H1 (cell line): ENCODE measurements around the gene CNPY2. TPM values are rescaled to one million over a fixed set of nuclear protein-coding genes. Genes with fewer than 3 reads are reported as not detected.
"Not testable (repeated sequence)": the region's sequence is repeated elsewhere in the genome, so short reads cannot be mapped to it uniquely, and the experiment has no call there.

Experiments
- CTCF ChIA-PET: fragments of 300-600 bp; sonication (Branson Sonifier 250); formaldehyde crosslinking; loops from one replicate; lab custom pipeline; 2021; ENCODE audit not compliant: partially characterized antibody; lab: Charles Lee
- POLR2A ChIA-PET: fragments of 300-600 bp; sonication (Branson Sonifier 250); formaldehyde crosslinking; loops from one replicate; lab custom pipeline; 2021; ENCODE audit warnings: inconsistent platforms; ENCODE audit not compliant: partially characterized antibody; lab: Charles Lee
- DNase-seq, 2 experiments: peaks; one replicate each; pipeline versions ENCODE4 v3.0.0 to v3.0.0-alpha.2; 2010 to 2022; ENCODE audit warnings: low spot score in 2 of 2, low read depth in 1 of 2, mixed read lengths in 1 of 2
- FAIRE-seq: peaks from 2 replicates; lab custom pipeline; 2011; peaks lifted over from hg19 to GRCh38; lab: Jason Lieb, UNC
- H2AFZ ChIP-seq: 2 replicates; pipeline ENCODE4 v1.8.1; 2012; ENCODE audit warnings: low read length, inconsistent platforms
- H2AK5ac ChIP-seq: 2 replicates; pipeline ENCODE4 v1.6.1; 2013; ENCODE audit warnings: low read depth, low read length
- H2BK120ac ChIP-seq: replicated peaks from 2 replicates; pipeline ENCODE3; 2013; ENCODE audit warnings: low read depth, low read length, inconsistent platforms
- H2BK12ac ChIP-seq: 2 replicates; pipeline ENCODE4 v1.6.1; 2013; ENCODE audit warnings: low read depth, low read length
- H2BK15ac ChIP-seq: 2 replicates; pipeline ENCODE4 v1.6.1; 2013; ENCODE audit warnings: low read length
- H2BK20ac ChIP-seq: 2 replicates; pipeline ENCODE4 v1.6.1; 2013; ENCODE audit warnings: low read length
- H2BK5ac ChIP-seq: 2 replicates; pipeline ENCODE4 v1.6.1; 2013; ENCODE audit warnings: low read depth, low read length
- H3K14ac ChIP-seq: 2 replicates; pipeline ENCODE4 v1.6.1; 2013; ENCODE audit warnings: inconsistent platforms; ENCODE audit not compliant: insufficient read length
- H3K18ac ChIP-seq: 2 replicates; pipeline ENCODE4 v1.6.1; 2013; ENCODE audit warnings: low read length; ENCODE audit errors: extremely low read depth
- H3K23ac ChIP-seq: 2 replicates; pipeline ENCODE4 v1.6.1; 2013; ENCODE audit warnings: inconsistent platforms; ENCODE audit not compliant: insufficient read length
- H3K23me2 ChIP-seq: 2 replicates; pipeline ENCODE4 v1.6.1; 2013; ENCODE audit warnings: low read depth, low read length
- H3K27ac ChIP-seq: 2 replicates; pipeline ENCODE4 v1.6.1; 2011; ENCODE audit warnings: low read depth, low read length, inconsistent platforms
- H3K27me3 ChIP-seq, 4 experiments: replicated peaks in 1 of 4; 1 replicate in 1 of 4; 2 replicates in 3 of 4; pipeline versions ENCODE4 v1.6.1 to v1.8.1; 2011 to 2013; ENCODE audit warnings: low read length in 3 of 4, mild to moderate bottlenecking in 3 of 4, inconsistent platforms in 2 of 4, mixed read lengths in 2 of 4, moderate library complexity in 1 of 4; ENCODE audit not compliant: control insufficient read depth in 3 of 4, insufficient read depth in 3 of 4; ENCODE audit errors: extremely low read depth in 1 of 4
- H3K36me3 ChIP-seq, 4 experiments: 2 replicates each; pipeline versions ENCODE4 v1.6.1 to v1.8.1; 2011 to 2013; ENCODE audit warnings: mild to moderate bottlenecking in 4 of 4, low read length in 3 of 4, moderate library complexity in 2 of 4, control low read depth in 1 of 4, inconsistent platforms in 1 of 4; ENCODE audit not compliant: insufficient read depth in 4 of 4, control insufficient read depth in 2 of 4
- H3K4ac ChIP-seq: replicated peaks from 2 replicates; pipeline ENCODE3; 2013; ENCODE audit warnings: low read length, low read depth, mixed read lengths, inconsistent platforms; ENCODE audit not compliant: insufficient read length
- H3K4me1 ChIP-seq, 4 experiments: replicated peaks in 1 of 4; 1 replicate in 1 of 4; 2 replicates in 3 of 4; pipeline versions ENCODE4 v1.6.1 to v1.8.1; 2011 to 2013; ENCODE audit warnings: low read length in 3 of 4, inconsistent platforms in 2 of 4, mixed read lengths in 1 of 4; ENCODE audit not compliant: insufficient read depth in 4 of 4, control insufficient read depth in 3 of 4
- H3K4me2 ChIP-seq, 2 experiments: 2 replicates each; pipeline versions ENCODE4 v1.6.1 to v1.8.1; 2011 to 2013; ENCODE audit warnings: low read depth in 2 of 2, low read length in 2 of 2, control low read depth in 1 of 2, inconsistent platforms in 1 of 2, mild to moderate bottlenecking in 1 of 2; ENCODE audit not compliant: insufficient read depth in 1 of 2
- H3K4me3 ChIP-seq, 4 experiments: fragments of 200-600, 300-600 bp in 1 of 4; sonication (generic), shearing (Covaris generic), sonication (Bioruptor Twin) in 1 of 4; 2 replicates each; pipeline versions ENCODE4 v1.5.1 to v1.8.1; 2011 to 2016; ENCODE audit warnings: low read length in 4 of 4, low read depth in 3 of 4, control low read depth in 2 of 4, inconsistent platforms in 2 of 4, mild to moderate bottlenecking in 2 of 4, mixed read lengths in 1 of 4, moderate library complexity in 1 of 4; ENCODE audit not compliant: insufficient read depth in 2 of 4; ENCODE audit errors: extremely low read depth in 1 of 4
- H3K56ac ChIP-seq: replicated peaks from 2 replicates; pipeline ENCODE3; 2013; ENCODE audit warnings: low read depth, mild to moderate bottlenecking, mixed read lengths, low read length, inconsistent platforms; ENCODE audit not compliant: insufficient read length
- H3K79me1 ChIP-seq: 2 replicates; pipeline ENCODE4 v1.6.1; 2013; ENCODE audit warnings: low read depth, low read length, control low read depth
- H3K79me2 ChIP-seq, 2 experiments: 2 replicates each; pipeline versions ENCODE4 v1.6.1 to v1.8.1; 2012 to 2013; ENCODE audit warnings: low read length in 2 of 2, mild to moderate bottlenecking in 2 of 2, inconsistent platforms in 1 of 2; ENCODE audit not compliant: insufficient read depth in 2 of 2, control insufficient read depth in 1 of 2
- H3K9ac ChIP-seq, 4 experiments: replicated peaks in 1 of 4; 1 replicate in 1 of 4; 2 replicates in 3 of 4; pipeline versions ENCODE4 v1.6.1 to v1.8.1; 2011 to 2013; ENCODE audit warnings: low read depth in 3 of 4, low read length in 3 of 4, control low read depth in 2 of 4, mild to moderate bottlenecking in 2 of 4, moderate library complexity in 2 of 4, inconsistent platforms in 1 of 4; ENCODE audit errors: extremely low read depth in 1 of 4
- H3K9me3 ChIP-seq, 2 experiments: 2 replicates each; pipeline versions ENCODE4 v1.6.1 to v1.8.1; 2012 to 2013; ENCODE audit warnings: mild to moderate bottlenecking in 2 of 2, moderate library complexity in 2 of 2, control low read depth in 1 of 2, inconsistent platforms in 1 of 2, low read depth in 1 of 2, low read length in 1 of 2, mixed read lengths in 1 of 2; ENCODE audit not compliant: insufficient read depth in 2 of 2
- H4K20me1 ChIP-seq, 2 experiments: replicated peaks in 1 of 2; 2 replicates each; pipeline versions ENCODE3 to v1.8.1; 2011 to 2013; ENCODE audit warnings: inconsistent platforms in 2 of 2, low read length in 2 of 2, mild to moderate bottlenecking in 1 of 2; ENCODE audit not compliant: insufficient read depth in 2 of 2, control insufficient read depth in 1 of 2
- H4K5ac ChIP-seq: 2 replicates; pipeline ENCODE4 v1.6.1; 2013; ENCODE audit warnings: low read length, low read depth, mixed read lengths, inconsistent platforms; ENCODE audit not compliant: insufficient read length
- H4K8ac ChIP-seq: 2 replicates; pipeline ENCODE4 v1.8.0; 2013; ENCODE audit warnings: mild to moderate bottlenecking, moderate library complexity, low read length, inconsistent platforms; ENCODE audit not compliant: insufficient read depth; ENCODE audit errors: extremely low read depth
- H4K91ac ChIP-seq: replicated peaks from 2 replicates; pipeline ENCODE3; 2013; ENCODE audit warnings: low read length, mixed read lengths, inconsistent platforms; ENCODE audit not compliant: insufficient read length
- WGBS, 2 experiments: shearing (Covaris generic) in 1 of 2; methylation state at CpG; one replicate each; pipeline versions ENCODE4 v1.1.6 to v1.1.7; 2013 to 2015; ENCODE audit warnings: low lambda C conversion rate in 2 of 2, mixed read lengths in 2 of 2, inconsistent platforms in 1 of 2, low coverage in 1 of 2, missing lambda C conversion rate in 1 of 2; ENCODE audit not compliant: insufficient replicate concordance in 2 of 2, insufficient coverage in 1 of 2, insufficient read length in 1 of 2; ENCODE audit errors: extremely low coverage in 1 of 2, missing lambda C conversion rate in 1 of 2; 5-methylcytosine and 5-hydroxymethylcytosine counted together
- polyA plus RNA-seq, 7 experiments: library from polyadenylated mRNA; depleted of rRNA in 3 of 7; stranded (reverse) in 5 of 7; unstranded in 2 of 7; fragments of >200 nt in 5 of 7; fragments of 200-250 nt in 2 of 7; gene quantifications; 1 replicate in 5 of 7; 2 replicates in 1 of 7; 4 replicates in 1 of 7; pipeline versions ENCODE4 v1.2.1 to v1.2.3, GENCODE V29; 2011 to 2013; ENCODE audit warnings: missing spikeins in 2 of 7, mixed read lengths in 2 of 7
- total RNA-seq: library from RNA; stranded (reverse); fragmentation: NEBNext Ultra II Directional; extraction: Animal tissue kit (Norgen Biotek cat#: 25700); gene quantifications from 2 replicates; pipeline ENCODE4 v1.2.1, GENCODE V29; 2021

Gene CNPY2
- total and polyA plus RNA-seq, 2 of the 8 experiments (the other 6 are each of a cell fraction or from before 2014, with no cell fraction given) = 203 to 281 TPM

- H3K9me3 ChIP-seq, H3K14ac ChIP-seq, FAIRE-seq, H3K23me2 ChIP-seq, H2BK15ac ChIP-seq, H3K4ac ChIP-seq, DNase-seq, H3K4me3 ChIP-seq, H2BK120ac ChIP-seq, H4K20me1 ChIP-seq, H4K91ac ChIP-seq, H3K79me2 ChIP-seq, H3K4me2 ChIP-seq, H3K18ac ChIP-seq, H3K79me1 ChIP-seq, H2BK5ac ChIP-seq, H4K8ac ChIP-seq, H3K9ac ChIP-seq, H2AK5ac ChIP-seq, H3K27me3 ChIP-seq, H3K23ac ChIP-seq, H2BK20ac ChIP-seq, H3K27ac ChIP-seq, H2AFZ ChIP-seq, H2BK12ac ChIP-seq, H3K56ac ChIP-seq, H4K5ac ChIP-seq: not testable (repeated sequence)
- Histone ChIP-seq H3K36me3 (peaks cover 0 to 22% (median 13%) of the 10 kb centered on the region in 4 experiments; a peak in 6 of 8 replicates), H3K4me1 (peaks cover 9 to 13% (median 11%) of the 10 kb centered on the region in 4 experiments)
- CTCF ChIA-PET = interaction anchor here (0.6 to 2.5 kb wide), 6 partner anchors 9 to 121 kb away, joined by 3 to 8 read pairs (median 4); partner anchors contain the start of gene PAN2
- POLR2A ChIA-PET = interaction anchor here (0.8 to 2.1 kb wide), 6 partner anchors 10 to 369 kb away, joined by 3 to 9 read pairs (median 4); partner anchors contain the start of gene STAT2
- WGBS, 2 experiments = 96% methylated on average over 2 of the region's 2 CpGs; no CpG with 5 or more reads in 1 of the 2 experiments
Observed at GRCh38 chr12:56342290-56342689, 26.5 kb upstream of the CNPY2 start.
